Glomerular endothelial cell (primary cell): Measurements from ENCODE around the gene GPBP1. TPM values are rescaled to one million over a fixed set of nuclear protein-coding genes. Genes with fewer than 3 reads are reported as not detected.

Experiments used
- total RNA-seq: library from RNA; depleted of rRNA; stranded (reverse); fragments of >200 nt; gene quantifications from 2 replicates; pipeline ENCODE4 v1.2.3, GENCODE V29; 2015

The GPBP1 gene
- total RNA-seq, 1 donor from 2014 or later, result 41.8 TPM

Other genes with a start within 250 kb of the GPBP1 start
- 10.7 and 27.7 TPM in 2 replicates for gene MIER3, start 221.9 kb upstream of the GPBP1 start, total RNA-seq